Smooth muscle cell (in vitro differentiated cells): ENCODE results near the gene PAX7. TPM values are rescaled to one million over a fixed set of nuclear protein-coding genes. Genes with fewer than 3 reads are reported as not detected.

Source experiments
- DNase-seq: peaks from one replicate; lab custom pipeline; 2025; ENCODE audit not compliant: unreplicated experiment; lab: John Stamatoyannopoulos, UW
- H2AFZ ChIP-seq: fragments of 200-600 bp; sonication (generic); 2 replicates; pipeline ENCODE4 v1.6.0; 2016; ENCODE audit warnings: antibody characterized with exemption, low read depth, mild to moderate bottlenecking
- H3F3A ChIP-seq: fragments of 200-600 bp; sonication (generic); 2 replicates; pipeline ENCODE4 v1.6.0; 2017; ENCODE audit warnings: antibody characterized with exemption, low read depth
- H3K27ac ChIP-seq: fragments of 200-600 bp; sonication (generic); 2 replicates; pipeline ENCODE4 v1.5.1; 2016; ENCODE audit warnings: low read depth, mild to moderate bottlenecking
- H3K27me3 ChIP-seq: fragments of 200-600 bp; sonication (generic); 2 replicates; pipeline ENCODE4 v1.6.1; 2016; ENCODE audit warnings: low read depth, mild to moderate bottlenecking
- H3K36me3 ChIP-seq: fragments of 200-600 bp; sonication (generic); 2 replicates; pipeline ENCODE4 v1.5.1; 2016; ENCODE audit warnings: low read depth
- H3K4me1 ChIP-seq: fragments of 200-600 bp; sonication (generic); 2 replicates; pipeline ENCODE4 v1.5.1; 2016; ENCODE audit warnings: low read depth
- H3K4me2 ChIP-seq: fragments of 200-600 bp; sonication (generic); 2 replicates; pipeline ENCODE4 v1.6.0; 2016; ENCODE audit warnings: mild to moderate bottlenecking
- H3K4me3 ChIP-seq: fragments of 200-600 bp; sonication (generic); 2 replicates; pipeline ENCODE4 v1.5.1; 2016; ENCODE audit warnings: mild to moderate bottlenecking
- H3K79me2 ChIP-seq: fragments of 200-600 bp; sonication (generic); 2 replicates; pipeline ENCODE4 v1.6.0; 2016; ENCODE audit warnings: low read depth, mild to moderate bottlenecking
- H3K9ac ChIP-seq: fragments of 200-600 bp; sonication (generic); 2 replicates; pipeline ENCODE4 v1.6.0; 2016; ENCODE audit warnings: low read depth
- H3K9me3 ChIP-seq: fragments of 200-600 bp; sonication (generic); replicated peaks from 2 replicates; pipeline ENCODE4 v1.5.1; 2016; ENCODE audit warnings: low read depth
- H4K20me1 ChIP-seq: fragments of 200-600 bp; sonication (generic); 2 replicates; pipeline ENCODE4 v1.6.0; 2016; ENCODE audit warnings: low read depth
- WGBS: methylation state at CpG from one replicate; pipeline ENCODE4 v1.1.7; 2016; ENCODE audit warnings: low lambda C conversion rate; 5-methylcytosine and 5-hydroxymethylcytosine counted together
- polyA plus RNA-seq: library from polyadenylated mRNA; unstranded; fragments of >200 nt; fragmentation: Nextera tagmentation; extraction: Ambion mirVana; gene quantifications from 2 replicates; pipeline ENCODE4 v1.2.1, GENCODE V29; 2016
- total RNA-seq: library from RNA; depleted of rRNA; stranded (reverse); fragments of >200 nt; gene quantifications from 2 replicates; pipeline ENCODE4 v1.2.3, GENCODE V29; 2014
- TF ChIP-seq, protein P1 (sequence below): fragments of 200-600 bp; sonication (generic); IDR thresholded peaks from 2 replicates; pipeline ENCODE4 v1.5.1; 2017; ENCODE audit warnings: borderline replicate concordance, mild to moderate bottlenecking, antibody characterized with exemption; ENCODE audit not compliant: insufficient read depth, poor library complexity, severe bottlenecking

The PAX7 gene
- total and polyA plus RNA-seq, 2 experiments from 2014 or later = not detected

- TF ChIP-seq, protein P1, sequence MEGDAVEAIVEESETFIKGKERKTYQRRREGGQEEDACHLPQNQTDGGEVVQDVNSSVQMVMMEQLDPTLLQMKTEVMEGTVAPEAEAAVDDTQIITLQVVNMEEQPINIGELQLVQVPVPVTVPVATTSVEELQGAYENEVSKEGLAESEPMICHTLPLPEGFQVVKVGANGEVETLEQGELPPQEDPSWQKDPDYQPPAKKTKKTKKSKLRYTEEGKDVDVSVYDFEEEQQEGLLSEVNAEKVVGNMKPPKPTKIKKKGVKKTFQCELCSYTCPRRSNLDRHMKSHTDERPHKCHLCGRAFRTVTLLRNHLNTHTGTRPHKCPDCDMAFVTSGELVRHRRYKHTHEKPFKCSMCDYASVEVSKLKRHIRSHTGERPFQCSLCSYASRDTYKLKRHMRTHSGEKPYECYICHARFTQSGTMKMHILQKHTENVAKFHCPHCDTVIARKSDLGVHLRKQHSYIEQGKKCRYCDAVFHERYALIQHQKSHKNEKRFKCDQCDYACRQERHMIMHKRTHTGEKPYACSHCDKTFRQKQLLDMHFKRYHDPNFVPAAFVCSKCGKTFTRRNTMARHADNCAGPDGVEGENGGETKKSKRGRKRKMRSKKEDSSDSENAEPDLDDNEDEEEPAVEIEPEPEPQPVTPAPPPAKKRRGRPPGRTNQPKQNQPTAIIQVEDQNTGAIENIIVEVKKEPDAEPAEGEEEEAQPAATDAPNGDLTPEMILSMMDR = no peak
- H3K27me3 ChIP-seq = peaks cover 3% of the 10 kb centered on the region
- WGBS = 38% methylated on average over 14 of the region's 15 CpGs
These were observed 153.8 kb downstream of the PAX7 start for GRCh38 chr1:18784482-18784831.

GRCh38 chr1:18786149-18786548 is 155.5 kb downstream of the PAX7 start:
- Histone ChIP-seq H3K36me3 (no peaks in the 10 kb centered on the region), H3K79me2 (no peaks in the 10 kb centered on the region), H3F3A (no peaks in the 10 kb centered on the region), H4K20me1 (no peaks in the 10 kb centered on the region), H3K4me3 (no peak overlapping the region), H3K4me1 (peaks cover 5% of the 10 kb centered on the region), H2AFZ (no peak overlapping the region), H3K9me3 (no peaks in the 10 kb centered on the region), H3K27me3 (peaks cover 3% of the 10 kb centered on the region), H3K9ac (no peak overlapping the region), H3K4me2 (no peak overlapping the region), H3K27ac (no peak overlapping the region)
- TF ChIP-seq, protein P1 = no peak
- no peak for DNase-seq
- 68% methylated on average over 3 of the region's 3 CpGs for WGBS

More at GRCh38 chr1:18784482-18784831, 153.8 kb downstream of the PAX7 start:
- H3K27ac ChIP-seq = no peak overlapping the region
- H3K36me3 ChIP-seq = no peaks in the 10 kb centered on the region
- H4K20me1 ChIP-seq = no peaks in the 10 kb centered on the region
- no peak for DNase-seq
- peak overlapping the region; percentile 48 for H3K4me3 ChIP-seq
- peak overlapping the region; percentile 87 for H3K4me2 ChIP-seq
- no peaks in the 10 kb centered on the region for H3K79me2 ChIP-seq
- H2AFZ ChIP-seq = peak overlapping the region; percentile 96
- H3K4me1 ChIP-seq = peaks cover 5% of the 10 kb centered on the region
- H3F3A ChIP-seq = no peaks in the 10 kb centered on the region
- H3K9me3 ChIP-seq = no peaks in the 10 kb centered on the region
- H3K9ac ChIP-seq = no peak overlapping the region

GRCh38 chr1:18787825-18788385 is 157.3 kb downstream of the PAX7 start:
- no peak for DNase-seq
- Histone ChIP-seq H3K27me3 (peaks cover 3% of the 10 kb centered on the region), H4K20me1 (no peaks in the 10 kb centered on the region), H3K4me1 (peaks cover 5% of the 10 kb centered on the region), H3K79me2 (no peaks in the 10 kb centered on the region), H3K36me3 (no peaks in the 10 kb centered on the region), H3K9me3 (no peaks in the 10 kb centered on the region), H2AFZ (no peak overlapping the region), H3F3A (no peaks in the 10 kb centered on the region), H3K27ac (no peak overlapping the region), H3K4me3 (no peak overlapping the region), H3K4me2 (no peak overlapping the region), H3K9ac (no peak overlapping the region)
- 43% methylated on average over 3 of the region's 3 CpGs for WGBS
- TF ChIP-seq, protein P1 = no peak

- H4K20me1 ChIP-seq = no peaks in the 10 kb centered on the region
- H3K79me2 ChIP-seq = no peaks in the 10 kb centered on the region
- H3K9me3 ChIP-seq = no peaks in the 10 kb centered on the region
- no peaks in the 10 kb centered on the region for H3F3A ChIP-seq
- H3K4me3 ChIP-seq = no peak overlapping the region
- H2AFZ ChIP-seq = no peak overlapping the region
- H3K4me2 ChIP-seq = no peak overlapping the region
- H3K36me3 ChIP-seq = no peaks in the 10 kb centered on the region
- H3K9ac ChIP-seq = no peak overlapping the region
- DNase-seq = no peak
- TF ChIP-seq, protein P1 = no peak
- peaks cover under 1% of the 10 kb centered on the region for H3K4me1 ChIP-seq
- WGBS = 83% methylated on average over 4 of the region's 4 CpGs
- no peak overlapping the region for H3K27ac ChIP-seq
- peaks cover 3% of the 10 kb centered on the region for H3K27me3 ChIP-seq
These were observed 158.6 kb downstream of the PAX7 start for GRCh38 chr1:18789246-18789645.
